Spleen (tissue), 7 donors: Measurements from ENCODE around the gene TECTA.

Experiments used
- CTCF ChIP-seq, 11 experiments: fragments of 200-600 bp in 7 of 11; fragments of 450-650 bp in 4 of 11; sonication (generic) in 4 of 11; IDR thresholded peaks in 8 of 11; conservative IDR thresholded peaks in 3 of 11; 1 replicate in 7 of 11; 2 replicates in 4 of 11; pipeline versions ENCODE4 v1.4.0 to v1.8.0; 2016 to 2021; ENCODE audit warnings: antibody characterized with exemption in 11 of 11, inconsistent platforms in 4 of 11, mild to moderate bottlenecking in 1 of 11
- POLR2AphosphoS5 ChIP-seq, 3 donors: sonication (generic); formaldehyde crosslinking; IDR thresholded peaks; one replicate each; pipeline ENCODE4 v1.5.1; 2017; ENCODE audit warnings: antibody characterized with exemption in 3 of 3
- donor health status: DM: no; HTN: no; CAD: no; lungs with moderate emphysema.
- donor health status: DM: no; HTN: no; CAD: no.
- donor health status: DM: no; HTN: no; CAD: no.

DNA sequence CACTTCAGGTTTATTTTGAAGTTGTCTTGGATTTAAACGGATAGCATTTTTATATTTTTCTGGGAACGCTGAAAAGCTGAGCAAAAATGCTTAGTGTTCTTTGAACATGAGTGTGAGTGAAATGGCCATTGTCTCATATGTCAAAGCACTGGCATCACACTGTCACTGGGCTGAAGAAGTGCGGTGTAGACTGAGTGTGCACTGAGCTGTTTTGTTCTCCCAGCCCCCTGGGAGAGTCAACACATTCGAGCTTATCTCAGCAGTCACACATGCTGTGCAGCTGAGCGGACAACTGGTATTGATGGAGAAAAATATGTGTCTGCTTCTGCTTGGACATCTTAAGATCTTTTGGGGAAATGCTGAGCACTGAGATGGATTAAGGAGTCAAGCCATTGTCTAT lies 90.8 kb downstream of the TECTA start:
- TF ChIP-seq CTCF (IDR thresholded peaks at IDR 0.05 in 8 of 11, conservative IDR thresholded peaks at IDR 0.05 in 3 of 11) = no peak
- no peak for TF ChIP-seq POLR2AphosphoS5 (IDR thresholded peaks at IDR 0.05)
